Measurements from ENCODE around the gene PABPC1L.

The PABPC1L gene

GRCh38 chr20:44885392-44886265 is 24.2 kb upstream of the PABPC1L start, which contains the start of gene YWHAB:
Gene YWHAB, plus strand, starts transcription at chr20:44885705. Its CDS starts 15,829 bp downstream, at chr20:44901534.
- Histone ChIP-seq H3K79me2 (ENCODE audit: control insufficient read depth, insufficient read depth, low read length, unreplicated experiment) (peaks cover 50% of the 10 kb centered on the region), H3K27ac (ENCODE audit: low read depth, low read length) (peak within 1 kb of the TSS; percentile 92), H3K4me3 (ENCODE audit: low read depth, low read length) (peak within 1 kb of the TSS; percentile 94), H3K27me3 (ENCODE audit: insufficient read depth, low read length) (no peaks in the 10 kb centered on the region), H3K36me3 (ENCODE audit: insufficient read depth, low read length) (peaks cover 19% of the 10 kb centered on the region), H3K4me1 (ENCODE audit: control insufficient read depth, insufficient read depth, low read length, unreplicated experiment) (peaks cover 35% of the 10 kb centered on the region), H2AFZ (ENCODE audit: low read length, unreplicated experiment) (peak within 1 kb of the TSS; percentile 95)

GRCh38 chr20:44886266-44886651 is 23.6 kb upstream of the PABPC1L start:
- Histone ChIP-seq H3K4me3 (ENCODE audit: low read depth, low read length) (peak overlapping the region; percentile 94), H3K27ac (ENCODE audit: low read depth, low read length) (peak overlapping the region; percentile 92), H2AFZ (ENCODE audit: low read length, unreplicated experiment) (peak overlapping the region; percentile 82), H3K36me3 (ENCODE audit: insufficient read depth, low read length) (peaks cover 22% of the 10 kb centered on the region), H3K4me1 (ENCODE audit: control insufficient read depth, insufficient read depth, low read length, unreplicated experiment) (peaks cover 35% of the 10 kb centered on the region), H3K79me2 (ENCODE audit: control insufficient read depth, insufficient read depth, low read length, unreplicated experiment) (peaks cover 56% of the 10 kb centered on the region), H3K27me3 (ENCODE audit: insufficient read depth, low read length) (no peaks in the 10 kb centered on the region)

- H3K79me2 ChIP-seq (ENCODE audit: control insufficient read depth, insufficient read depth, low read length, unreplicated experiment) = peaks cover 62% of the 10 kb centered on the region
- H2AFZ ChIP-seq (ENCODE audit: low read length, unreplicated experiment) = no peak overlapping the region
- H3K36me3 ChIP-seq (ENCODE audit: insufficient read depth, low read length) = peaks cover 28% of the 10 kb centered on the region
- H3K4me1 ChIP-seq (ENCODE audit: control insufficient read depth, insufficient read depth, low read length, unreplicated experiment) = peaks cover 35% of the 10 kb centered on the region
- peak overlapping the region; percentile 92; the same call in 1 of the 2 replicates for H3K27ac ChIP-seq (ENCODE audit: low read depth, low read length)
- peak overlapping the region; percentile 94 for H3K4me3 ChIP-seq (ENCODE audit: low read depth, low read length)
- no peaks in the 10 kb centered on the region for H3K27me3 ChIP-seq (ENCODE audit: insufficient read depth, low read length)
These were observed 23.0 kb upstream of the PABPC1L start for GRCh38 chr20:44886828-44887227.

GRCh38 chr20:44887466-44887865 is 22.4 kb upstream of the PABPC1L start:
- H3K79me2 ChIP-seq (ENCODE audit: control insufficient read depth, insufficient read depth, low read length, unreplicated experiment) = peaks cover 68% of the 10 kb centered on the region
- H2AFZ ChIP-seq (ENCODE audit: low read length, unreplicated experiment) = no peak overlapping the region
- H3K36me3 ChIP-seq (ENCODE audit: insufficient read depth, low read length) = peaks cover 34% of the 10 kb centered on the region
- H3K27me3 ChIP-seq (ENCODE audit: insufficient read depth, low read length) = no peaks in the 10 kb centered on the region
- H3K27ac ChIP-seq (ENCODE audit: low read depth, low read length) = no peak overlapping the region
- peaks cover 35% of the 10 kb centered on the region for H3K4me1 ChIP-seq (ENCODE audit: control insufficient read depth, insufficient read depth, low read length, unreplicated experiment)
- peak overlapping the region; percentile 94 for H3K4me3 ChIP-seq (ENCODE audit: low read depth, low read length)

GRCh38 chr20:44888226-44889103 is 21.4 kb upstream of the PABPC1L start:
- no peak overlapping the region for H2AFZ ChIP-seq (ENCODE audit: low read length, unreplicated experiment)
- no peak overlapping the region for H3K27ac ChIP-seq (ENCODE audit: low read depth, low read length)
- H3K36me3 ChIP-seq (ENCODE audit: insufficient read depth, low read length) = peaks cover 34% of the 10 kb centered on the region
- H3K4me1 ChIP-seq (ENCODE audit: control insufficient read depth, insufficient read depth, low read length, unreplicated experiment) = peaks cover 35% of the 10 kb centered on the region
- peak overlapping the region; percentile 94 for H3K4me3 ChIP-seq (ENCODE audit: low read depth, low read length)
- H3K27me3 ChIP-seq (ENCODE audit: insufficient read depth, low read length) = no peaks in the 10 kb centered on the region
- peaks cover 77% of the 10 kb centered on the region for H3K79me2 ChIP-seq (ENCODE audit: control insufficient read depth, insufficient read depth, low read length, unreplicated experiment)

GRCh38 chr20:44891826-44892225 is 18.0 kb upstream of the PABPC1L start:
- H3K4me3 ChIP-seq (ENCODE audit: low read depth, low read length) = no peak overlapping the region
- no peaks in the 10 kb centered on the region for H3K27me3 ChIP-seq (ENCODE audit: insufficient read depth, low read length)
- no peak overlapping the region for H2AFZ ChIP-seq (ENCODE audit: low read length, unreplicated experiment)
- H3K4me1 ChIP-seq (ENCODE audit: control insufficient read depth, insufficient read depth, low read length, unreplicated experiment) = peaks cover 51% of the 10 kb centered on the region
- no peak overlapping the region for H3K27ac ChIP-seq (ENCODE audit: low read depth, low read length)
- H3K36me3 ChIP-seq (ENCODE audit: insufficient read depth, low read length) = peaks cover 38% of the 10 kb centered on the region
- H3K79me2 ChIP-seq (ENCODE audit: control insufficient read depth, insufficient read depth, low read length, unreplicated experiment) = peaks cover 97% of the 10 kb centered on the region

GRCh38 chr20:44894959-44895358 is 14.9 kb upstream of the PABPC1L start:
- Histone ChIP-seq H3K4me1 (ENCODE audit: control insufficient read depth, insufficient read depth, low read length, unreplicated experiment) (peaks cover 32% of the 10 kb centered on the region), H3K79me2 (ENCODE audit: control insufficient read depth, insufficient read depth, low read length, unreplicated experiment) (peaks cover 97% of the 10 kb centered on the region), H3K27ac (ENCODE audit: low read depth, low read length) (no peak overlapping the region), H3K36me3 (ENCODE audit: insufficient read depth, low read length) (peaks cover 22% of the 10 kb centered on the region; the same call in 1 of the 2 replicates), H3K27me3 (ENCODE audit: insufficient read depth, low read length) (no peaks in the 10 kb centered on the region), H2AFZ (ENCODE audit: low read length, unreplicated experiment) (no peak overlapping the region), H3K4me3 (ENCODE audit: low read depth, low read length) (no peak overlapping the region)

GRCh38 chr20:44896583-44896982 is 13.3 kb upstream of the PABPC1L start:
- Histone ChIP-seq H3K79me2 (ENCODE audit: control insufficient read depth, insufficient read depth, low read length, unreplicated experiment) (peaks cover 98% of the 10 kb centered on the region), H3K36me3 (ENCODE audit: insufficient read depth, low read length) (peaks cover 17% of the 10 kb centered on the region; the same call in 1 of the 2 replicates), H3K4me1 (ENCODE audit: control insufficient read depth, insufficient read depth, low read length, unreplicated experiment) (peaks cover 39% of the 10 kb centered on the region), H3K4me3 (ENCODE audit: low read depth, low read length) (peak overlapping the region; percentile 12; the same call in 1 of the 2 replicates), H2AFZ (ENCODE audit: low read length, unreplicated experiment) (no peak overlapping the region), H3K27me3 (ENCODE audit: insufficient read depth, low read length) (no peaks in the 10 kb centered on the region), H3K27ac (ENCODE audit: low read depth, low read length) (peak overlapping the region; percentile 16; the same call in 1 of the 2 replicates)

- H3K36me3 ChIP-seq (ENCODE audit: insufficient read depth, low read length) = peaks cover 12% of the 10 kb centered on the region; the same call in 1 of the 2 replicates
These were observed 12.7 kb upstream of the PABPC1L start for GRCh38 chr20:44897133-44897532.

GRCh38 chr20:44900231-44900854 is 9.5 kb upstream of the PABPC1L start:
- Histone ChIP-seq H3K36me3 (ENCODE audit: insufficient read depth, low read length) (peaks cover 29% of the 10 kb centered on the region), H3K4me3 (ENCODE audit: low read depth, low read length) (no peak overlapping the region), H3K79me2 (ENCODE audit: control insufficient read depth, insufficient read depth, low read length, unreplicated experiment) (peaks cover 75% of the 10 kb centered on the region), H3K4me1 (ENCODE audit: control insufficient read depth, insufficient read depth, low read length, unreplicated experiment) (peaks cover 35% of the 10 kb centered on the region), H3K27me3 (ENCODE audit: insufficient read depth, low read length) (no peaks in the 10 kb centered on the region), H2AFZ (ENCODE audit: low read length, unreplicated experiment) (no peak overlapping the region), H3K27ac (ENCODE audit: low read depth, low read length) (no peak overlapping the region)

More at GRCh38 chr20:44897133-44897532, 12.7 kb upstream of the PABPC1L start:
- Histone ChIP-seq H3K27ac (ENCODE audit: low read depth, low read length) (no peak overlapping the region), H3K79me2 (ENCODE audit: control insufficient read depth, insufficient read depth, low read length, unreplicated experiment) (peaks cover 98% of the 10 kb centered on the region), H3K4me1 (ENCODE audit: control insufficient read depth, insufficient read depth, low read length, unreplicated experiment) (peaks cover 43% of the 10 kb centered on the region), H3K27me3 (ENCODE audit: insufficient read depth, low read length) (no peaks in the 10 kb centered on the region), H3K4me3 (ENCODE audit: low read depth, low read length) (no peak overlapping the region), H2AFZ (ENCODE audit: low read length, unreplicated experiment) (no peak overlapping the region)
